ENCODE measurements around the gene PGM5.

DNA sequence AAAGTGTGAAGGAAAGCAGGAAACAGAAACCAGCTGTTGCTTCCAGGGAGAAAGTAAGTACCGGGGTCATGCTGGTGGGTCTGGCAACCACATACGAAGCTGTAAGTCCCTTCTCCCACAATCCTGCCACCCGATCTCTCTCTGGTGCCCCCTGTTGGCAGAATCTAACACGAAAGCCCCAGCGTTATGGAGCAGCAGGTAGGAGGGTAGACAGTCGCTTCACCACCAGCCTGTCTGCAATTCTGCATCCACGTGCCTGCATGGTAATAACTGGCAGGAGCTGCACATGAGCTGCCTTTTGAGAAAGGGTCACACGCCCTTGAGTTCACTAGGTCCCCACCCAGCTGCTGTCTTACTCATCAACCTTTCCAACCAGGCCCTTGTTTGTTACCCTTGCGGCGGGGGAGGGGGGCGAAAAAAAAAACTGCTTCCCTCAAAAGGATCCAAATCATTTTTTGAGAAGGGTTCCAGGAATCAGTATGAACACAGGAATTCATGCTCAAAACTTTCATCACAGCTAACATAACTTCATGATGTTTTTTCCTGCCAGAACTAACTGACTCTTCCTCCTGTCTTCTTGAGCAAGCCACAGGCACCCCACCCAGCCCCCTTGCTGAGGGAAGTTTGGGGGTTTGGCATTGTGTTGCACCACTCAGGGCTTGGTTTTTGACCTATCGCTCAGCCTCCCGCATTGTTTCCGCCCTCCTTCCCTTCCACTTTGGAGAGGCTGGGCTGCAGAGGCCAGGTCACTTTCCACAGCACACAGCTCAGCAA lies 203.8 kb downstream of the PGM5 start:
- TF ChIP-seq, protein P1, sequence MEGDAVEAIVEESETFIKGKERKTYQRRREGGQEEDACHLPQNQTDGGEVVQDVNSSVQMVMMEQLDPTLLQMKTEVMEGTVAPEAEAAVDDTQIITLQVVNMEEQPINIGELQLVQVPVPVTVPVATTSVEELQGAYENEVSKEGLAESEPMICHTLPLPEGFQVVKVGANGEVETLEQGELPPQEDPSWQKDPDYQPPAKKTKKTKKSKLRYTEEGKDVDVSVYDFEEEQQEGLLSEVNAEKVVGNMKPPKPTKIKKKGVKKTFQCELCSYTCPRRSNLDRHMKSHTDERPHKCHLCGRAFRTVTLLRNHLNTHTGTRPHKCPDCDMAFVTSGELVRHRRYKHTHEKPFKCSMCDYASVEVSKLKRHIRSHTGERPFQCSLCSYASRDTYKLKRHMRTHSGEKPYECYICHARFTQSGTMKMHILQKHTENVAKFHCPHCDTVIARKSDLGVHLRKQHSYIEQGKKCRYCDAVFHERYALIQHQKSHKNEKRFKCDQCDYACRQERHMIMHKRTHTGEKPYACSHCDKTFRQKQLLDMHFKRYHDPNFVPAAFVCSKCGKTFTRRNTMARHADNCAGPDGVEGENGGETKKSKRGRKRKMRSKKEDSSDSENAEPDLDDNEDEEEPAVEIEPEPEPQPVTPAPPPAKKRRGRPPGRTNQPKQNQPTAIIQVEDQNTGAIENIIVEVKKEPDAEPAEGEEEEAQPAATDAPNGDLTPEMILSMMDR (IDR thresholded peaks at IDR 0.05), result peak in 3 of 4 experiments; percentile 32 to 52 (median 35)
- no peak for TF ChIP-seq POLR2A (IDR thresholded peaks at IDR 0.05)

All from gastroesophageal sphincter (tissue), 3 donors.